Activated T-cell treated with anti-CD3 and anti-CD28 coated beads for 1 hour (primary cell): ENCODE data around the gene ONECUT1.
"Not testable (repeated sequence)": the region's sequence is repeated elsewhere in the genome, so short reads cannot be mapped to it uniquely, and the experiment has no call there.

Experiments
- DNase-seq: peaks from one replicate; pipeline ENCODE4 v3.0.0-alpha.2; 2020; ENCODE audit warnings: low read depth

Gene ONECUT1

GRCh38 chr15:52790169-52790708 lies at the start of gene ONECUT1:
Gene ONECUT1, minus strand, starts transcription at chr15:52790336. Its CDS starts 452 bp downstream, at chr15:52789884.
- DNase-seq = no peak

- DNase-seq = no peak
Measured at GRCh38 chr15:52834379-52834778, 44.2 kb upstream of the ONECUT1 start.

GRCh38 chr15:52824169-52824942 lies 34.2 kb upstream of the ONECUT1 start:
- not testable (repeated sequence) for DNase-seq

GRCh38 chr15:52822475-52822874 lies 32.3 kb upstream of the ONECUT1 start:
- no peak for DNase-seq

GRCh38 chr15:52819253-52819652 lies 29.1 kb upstream of the ONECUT1 start:
- DNase-seq = no peak

- not testable (repeated sequence) for DNase-seq
Measured at GRCh38 chr15:52815899-52816298, 25.8 kb upstream of the ONECUT1 start.

GRCh38 chr15:52808996-52809395 lies 18.9 kb upstream of the ONECUT1 start:
- DNase-seq = no peak

- no peak for DNase-seq
Measured at GRCh38 chr15:52808441-52808840, 18.3 kb upstream of the ONECUT1 start.

- no peak for DNase-seq
Measured at GRCh38 chr15:52806284-52806655, 16.1 kb upstream of the ONECUT1 start.

- no peak for DNase-seq
Measured at GRCh38 chr15:52805351-52806283, 15.5 kb upstream of the ONECUT1 start.

- DNase-seq = no peak
Measured at GRCh38 chr15:52804526-52805081, 14.5 kb upstream of the ONECUT1 start.

- DNase-seq = no peak
Measured at GRCh38 chr15:52803467-52804306, 13.6 kb upstream of the ONECUT1 start.

GRCh38 chr15:52803108-52803466 lies 13.0 kb upstream of the ONECUT1 start:
- DNase-seq = no peak

- no peak for DNase-seq
Measured at GRCh38 chr15:52802110-52802509, 12.0 kb upstream of the ONECUT1 start.

- DNase-seq = no peak
Measured at GRCh38 chr15:52801748-52802085, 11.6 kb upstream of the ONECUT1 start.

- no peak for DNase-seq
Measured at GRCh38 chr15:52800828-52801747, 11.0 kb upstream of the ONECUT1 start.

GRCh38 chr15:52799145-52799811 lies 9.1 kb upstream of the ONECUT1 start:
- no peak for DNase-seq

- DNase-seq = no peak
Measured at GRCh38 chr15:52798529-52799101, 8.5 kb upstream of the ONECUT1 start.

GRCh38 chr15:52797625-52798501 lies 7.7 kb upstream of the ONECUT1 start:
- no peak for DNase-seq
